NCI-H1930 (cell line): Measurements from ENCODE around the gene TOP2B.
A peak's percentile ranks its signal among the peaks of the same experiment; 100 is the strongest.

Experiments used
- DNase-seq, 2 experiments: peaks; one replicate each; lab custom pipeline; 2025; lab: John Stamatoyannopoulos, UW

The TOP2B gene

DNA sequence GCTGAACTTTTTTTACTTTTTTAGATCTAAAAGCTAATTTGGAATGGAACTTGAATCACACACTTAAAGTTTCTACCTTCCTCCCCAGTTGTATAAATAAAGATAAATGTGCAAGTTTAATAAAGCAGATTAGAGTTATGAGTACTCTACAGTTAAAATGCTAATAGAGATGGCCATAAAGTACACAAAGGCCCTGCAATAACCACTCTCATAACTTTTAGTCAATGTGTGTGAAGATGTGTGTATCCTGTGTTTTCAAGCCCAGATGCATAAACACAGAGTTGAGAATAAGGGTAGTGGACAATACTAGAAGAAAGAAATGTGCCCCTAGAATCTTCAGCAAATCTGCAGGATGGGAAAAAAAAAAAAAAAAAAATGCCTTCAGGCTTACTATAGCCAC lies 45.3 kb downstream of the TOP2B start:
- DNase-seq, result no peak

DNA sequence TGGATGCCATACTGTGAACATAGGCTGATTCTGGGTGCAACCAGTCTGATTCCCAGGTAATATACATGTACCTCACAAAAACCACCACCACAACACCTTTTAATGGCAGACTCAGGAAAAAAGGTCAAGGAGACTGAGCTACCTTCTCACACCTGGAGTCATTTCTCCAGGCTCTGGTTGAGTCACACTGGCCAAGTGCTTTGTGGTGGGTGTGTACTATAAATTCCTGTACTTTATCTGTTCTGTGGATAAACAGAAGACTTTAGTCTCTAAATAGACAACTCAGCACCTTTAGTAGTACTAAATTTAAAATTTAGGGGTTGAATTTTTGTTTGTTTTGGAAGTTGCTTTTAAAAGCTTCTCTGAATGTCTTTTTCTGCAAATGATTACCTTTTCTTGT lies 46.7 kb downstream of the TOP2B start:
- no peak for DNase-seq

DNA sequence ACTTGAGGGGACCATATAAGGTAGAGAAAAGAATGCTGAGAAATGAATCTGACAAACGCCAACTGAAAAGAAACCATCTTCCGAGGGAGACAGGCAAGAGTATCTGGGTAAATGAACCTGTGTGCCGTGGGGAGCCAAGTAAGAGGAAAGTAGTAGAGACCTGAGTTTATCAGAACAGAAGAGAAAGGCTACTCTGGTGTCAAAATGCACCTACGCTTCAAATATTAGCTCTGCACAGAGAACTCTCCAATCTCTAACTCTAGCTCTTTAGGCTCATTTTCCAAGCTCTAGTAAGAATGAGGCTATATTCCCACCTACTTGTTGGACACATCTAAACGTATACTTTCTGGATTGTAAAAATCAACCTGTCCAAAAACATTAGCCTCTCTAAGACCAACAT lies 53.5 kb downstream of the TOP2B start:
- DNase-seq, result no peak

DNA sequence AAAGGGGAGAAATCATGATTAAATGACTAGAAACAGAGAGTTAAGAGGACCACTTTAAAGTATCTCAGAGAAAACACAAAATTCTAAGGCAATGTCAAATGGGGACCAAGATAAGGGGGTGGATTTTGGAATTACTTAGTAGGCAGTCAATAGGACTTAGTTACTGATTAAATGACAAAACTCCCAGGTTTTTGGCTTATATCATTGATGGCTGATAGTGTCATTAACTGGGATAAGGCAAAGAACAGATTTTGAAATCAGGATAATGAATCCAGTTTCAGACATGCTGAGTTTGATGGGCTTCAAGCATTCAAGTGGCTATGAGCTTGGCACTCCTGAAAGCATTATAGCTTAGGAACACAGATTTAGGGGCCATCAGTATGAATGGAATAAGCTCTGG lies 53.9 kb downstream of the TOP2B start:
- DNase-seq, result no peak

DNA sequence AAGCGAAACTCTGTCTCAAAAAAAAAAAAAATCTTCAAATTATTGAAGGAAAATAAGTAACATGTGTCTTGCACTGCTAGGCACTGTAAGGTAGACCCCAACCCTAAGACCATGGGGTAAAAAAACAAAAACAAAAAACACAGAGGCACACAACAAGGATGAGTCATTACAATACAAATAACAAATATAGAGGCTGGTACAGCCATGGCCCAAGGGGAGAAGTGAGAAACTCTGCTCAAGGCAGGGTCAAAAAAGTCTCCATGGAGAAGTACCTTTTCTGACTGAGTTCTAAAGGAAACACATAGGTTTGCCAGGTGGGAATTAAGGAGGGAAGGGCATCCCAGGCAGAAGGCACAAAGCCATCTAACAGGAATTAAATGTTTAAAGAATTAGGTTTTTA lies 54.5 kb downstream of the TOP2B start:
- no peak for DNase-seq

DNA sequence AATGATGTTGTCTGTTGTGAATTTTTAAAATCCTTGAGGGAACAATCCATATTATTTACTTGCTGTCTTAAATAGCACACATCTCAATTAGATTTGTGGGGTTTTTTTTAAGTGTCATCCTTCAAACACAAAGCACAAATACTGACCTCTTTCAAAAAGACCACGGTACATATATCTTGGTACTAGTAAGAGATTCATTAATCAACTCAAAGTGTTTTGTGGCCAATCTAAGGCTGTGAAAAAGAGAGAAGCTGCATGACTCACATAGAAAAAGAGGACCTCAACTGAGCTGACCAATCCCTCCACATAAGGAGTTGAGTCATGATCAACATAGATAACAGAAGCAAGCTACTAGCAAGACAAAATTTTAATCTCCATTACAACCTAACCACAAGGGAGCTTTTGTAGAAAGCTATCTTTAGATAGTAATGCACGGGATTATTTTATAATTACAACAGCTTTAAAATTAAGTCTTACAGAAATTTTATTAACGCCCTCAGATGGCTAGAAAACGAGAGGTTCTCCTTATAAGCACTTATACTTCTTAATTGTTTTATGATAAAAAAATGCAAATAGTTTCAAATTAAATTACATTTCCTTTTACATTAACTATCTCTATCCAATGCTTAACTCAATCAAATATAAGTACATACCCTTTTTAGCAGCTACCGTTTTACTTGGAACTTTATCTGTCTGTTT lies 60.5 kb downstream of the TOP2B start:
- no peak for DNase-seq

DNA sequence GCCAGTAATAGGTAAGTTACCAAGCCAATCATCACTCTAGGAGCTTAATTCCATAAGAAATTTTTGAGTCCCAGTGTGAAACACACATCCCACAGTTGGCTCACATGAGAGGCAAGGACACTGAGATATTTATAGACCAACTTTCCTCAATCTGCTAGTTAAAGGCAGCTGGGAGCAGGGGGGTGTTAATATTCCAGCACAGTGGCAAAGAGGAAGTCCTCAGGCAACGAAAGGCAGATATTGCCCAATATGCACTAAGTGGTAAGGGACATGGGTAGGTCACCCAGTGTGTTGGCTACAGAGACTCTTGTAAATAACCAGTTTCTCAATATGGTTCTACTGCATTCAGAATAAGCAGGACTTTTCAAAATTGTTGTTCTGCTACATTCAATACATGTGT lies 61.0 kb downstream of the TOP2B start:
- no peak for DNase-seq

DNA sequence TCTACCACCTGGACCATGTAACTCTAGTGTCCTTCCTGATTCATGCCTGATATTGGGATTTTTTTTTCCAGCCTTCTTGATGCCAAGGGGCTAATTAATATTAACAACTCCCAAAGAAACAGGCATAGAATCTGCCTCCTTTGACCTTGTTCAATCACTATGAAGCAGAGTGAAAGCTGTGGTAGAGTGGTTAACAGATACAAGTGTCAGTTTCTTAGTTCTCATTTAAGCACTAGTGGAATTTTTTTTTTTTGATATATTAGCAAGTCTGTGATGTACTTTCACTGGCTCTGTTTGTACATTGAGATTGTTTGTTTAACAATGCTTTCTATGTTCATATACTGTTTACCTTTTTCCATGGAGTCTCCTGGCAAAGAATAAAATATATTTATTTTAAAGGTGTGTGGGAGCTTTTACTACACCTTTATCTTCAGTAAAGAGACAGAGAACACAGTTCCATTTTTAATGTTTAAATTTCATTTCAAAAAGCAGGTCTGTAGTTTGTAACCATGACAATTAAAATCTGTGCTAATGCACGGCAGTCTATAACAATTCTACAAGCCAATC lies 67.1 kb downstream of the TOP2B start:
- DNase-seq, result no peak

DNA sequence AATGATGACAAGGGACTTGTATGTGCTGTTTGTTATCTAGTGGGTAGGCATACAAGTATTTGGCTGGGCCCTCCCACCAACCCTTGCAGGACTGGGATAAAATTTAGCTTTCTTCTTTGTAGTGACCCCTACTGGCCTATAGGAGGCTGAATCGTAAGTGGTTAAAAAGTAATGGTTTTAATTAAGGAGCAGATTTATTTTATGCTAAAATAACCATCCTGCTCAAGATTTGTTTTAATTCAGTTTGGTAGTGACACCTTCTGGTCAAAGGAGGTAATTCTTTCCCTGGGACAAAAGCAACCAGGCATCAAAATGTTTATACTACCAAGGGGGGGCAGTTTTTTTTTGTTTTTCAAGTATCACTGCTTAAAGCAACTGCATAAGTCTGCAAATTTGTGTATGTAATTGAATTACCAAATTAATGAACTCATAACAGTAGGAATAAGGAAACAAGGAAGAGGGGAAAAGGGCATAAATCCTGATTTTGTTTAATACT lies 70.7 kb downstream of the TOP2B start:
- peak in 1 of 2 experiments; percentile 1 for DNase-seq

DNA sequence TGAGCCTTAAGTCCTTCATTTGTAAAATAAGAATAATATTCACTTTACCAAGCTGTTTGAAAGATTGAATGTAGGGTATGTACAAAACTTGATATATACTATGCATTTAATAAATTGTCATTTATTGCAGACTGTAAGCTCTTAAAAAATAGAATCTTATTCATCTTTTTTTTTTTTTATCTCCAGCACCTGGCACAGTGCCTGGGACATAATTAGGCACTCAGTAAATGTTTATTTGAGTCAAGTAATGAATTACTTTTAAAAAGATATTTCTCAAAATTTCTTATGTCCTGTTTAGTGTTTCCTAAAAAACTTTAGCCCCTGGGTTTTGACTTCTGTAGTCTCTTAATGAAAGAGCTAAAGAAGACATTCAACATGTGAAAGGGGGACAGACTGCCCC lies 71.7 kb downstream of the TOP2B start:
- DNase-seq, result no peak

DNA sequence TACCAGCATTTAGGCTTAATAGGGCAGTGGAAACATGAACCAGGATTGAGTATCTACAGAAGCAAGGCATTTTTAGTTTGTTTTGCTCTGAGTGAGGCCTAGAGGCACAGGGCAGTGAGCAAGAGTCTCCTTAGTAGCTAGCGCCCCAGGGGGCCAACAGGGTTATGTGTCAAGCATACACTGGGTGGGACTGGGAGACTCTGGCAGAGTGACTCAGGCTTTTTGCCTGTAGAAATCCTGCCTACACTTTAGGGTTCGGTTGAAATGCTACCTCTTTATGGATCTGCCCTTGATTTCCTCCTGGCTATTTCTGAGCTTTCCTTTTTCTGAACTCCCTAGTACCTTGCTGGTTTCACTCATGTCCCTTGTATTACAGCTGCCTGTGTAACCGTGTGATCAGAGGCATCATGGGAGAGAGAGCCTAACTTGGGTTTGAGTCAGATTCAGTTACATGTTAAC lies 72.2 kb downstream of the TOP2B start:
- DNase-seq, result no peak

DNA sequence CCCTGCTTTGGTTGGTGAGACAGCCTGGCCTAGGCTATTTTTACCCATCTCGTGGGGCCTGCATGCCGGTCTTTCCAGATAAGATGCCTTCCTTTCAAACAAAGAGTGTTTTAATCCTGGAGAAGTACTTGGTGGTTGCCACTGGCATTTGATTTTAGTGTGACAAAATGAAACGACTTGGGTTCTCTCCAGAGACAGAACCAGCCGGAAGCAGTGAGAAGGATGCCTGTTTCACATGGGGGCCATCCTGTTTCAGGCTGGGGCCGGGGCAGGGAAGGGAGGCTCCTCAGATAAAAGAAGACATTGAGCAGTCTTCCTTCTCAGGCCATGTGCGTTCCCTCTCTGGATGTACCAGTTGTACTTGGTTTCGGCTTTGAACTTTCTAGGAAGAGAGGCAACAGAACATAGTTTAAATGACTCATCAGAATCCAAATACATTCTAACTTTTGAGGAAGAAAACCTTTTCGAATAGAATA lies 74.9 kb downstream of the TOP2B start:
- DNase-seq, result no peak

DNA sequence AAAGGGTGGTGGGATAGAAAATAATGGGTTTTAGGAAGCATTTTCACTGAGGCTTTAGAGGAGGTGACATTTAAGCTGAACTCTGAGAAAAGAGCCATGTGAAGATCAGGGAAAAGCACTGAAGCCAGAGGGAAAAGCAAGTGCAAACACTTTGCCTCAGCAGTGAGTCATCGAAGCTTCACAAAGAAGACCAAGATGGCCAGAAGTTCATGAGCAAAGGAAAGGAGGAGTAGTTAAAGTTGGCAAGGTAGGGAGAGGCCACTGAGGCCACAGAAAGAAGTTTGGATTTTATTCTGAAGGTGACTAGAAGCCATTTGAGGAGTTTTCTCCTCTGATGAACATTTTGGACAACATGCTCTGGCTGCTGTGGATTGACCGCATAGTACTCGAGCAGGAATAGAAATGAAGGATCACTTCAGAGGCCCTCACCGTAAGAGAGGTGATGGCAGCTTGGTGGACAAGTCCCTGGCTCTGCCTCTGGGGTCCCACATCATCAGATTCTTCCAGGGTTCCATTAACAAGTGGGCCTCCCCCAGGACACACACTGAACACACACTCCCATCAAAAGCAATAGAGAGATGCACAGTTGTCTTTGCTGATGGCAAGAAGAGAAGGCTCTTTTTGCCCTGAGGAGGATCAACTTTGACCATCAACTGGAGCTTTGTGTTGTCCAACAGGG lies 75.5 kb downstream of the TOP2B start:
- DNase-seq, result no peak

DNA sequence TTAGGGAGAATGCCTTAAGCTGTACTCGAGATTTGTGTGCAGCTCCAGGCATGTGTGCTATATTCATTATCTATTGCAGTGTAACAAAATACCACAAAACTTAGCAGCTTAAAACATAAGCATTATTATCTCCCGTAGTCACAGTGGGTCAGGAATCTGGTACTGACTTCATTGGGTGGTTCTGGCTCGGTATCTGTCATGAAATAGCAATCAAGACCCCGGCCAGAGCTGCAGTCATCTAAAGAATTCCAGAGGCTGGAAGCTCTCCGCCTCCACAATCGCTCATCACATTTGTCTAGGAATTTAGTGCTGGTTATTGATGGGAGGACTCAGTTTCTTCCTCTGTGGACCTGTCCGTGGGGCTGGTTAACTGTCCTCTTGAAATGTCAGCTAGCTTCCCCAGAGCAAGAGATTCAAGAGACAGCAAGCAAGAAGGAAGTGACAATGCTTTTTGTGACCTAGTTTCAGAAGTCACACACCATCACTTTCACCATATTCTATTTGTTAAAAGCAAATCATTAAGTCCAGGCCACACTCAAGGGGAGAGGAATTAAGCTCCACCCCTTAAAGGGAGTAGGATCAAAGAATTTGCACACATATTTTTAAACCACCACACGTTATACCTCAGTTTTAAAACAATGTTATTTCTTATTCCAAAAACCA lies 76.1 kb downstream of the TOP2B start:
- no peak for DNase-seq

DNA sequence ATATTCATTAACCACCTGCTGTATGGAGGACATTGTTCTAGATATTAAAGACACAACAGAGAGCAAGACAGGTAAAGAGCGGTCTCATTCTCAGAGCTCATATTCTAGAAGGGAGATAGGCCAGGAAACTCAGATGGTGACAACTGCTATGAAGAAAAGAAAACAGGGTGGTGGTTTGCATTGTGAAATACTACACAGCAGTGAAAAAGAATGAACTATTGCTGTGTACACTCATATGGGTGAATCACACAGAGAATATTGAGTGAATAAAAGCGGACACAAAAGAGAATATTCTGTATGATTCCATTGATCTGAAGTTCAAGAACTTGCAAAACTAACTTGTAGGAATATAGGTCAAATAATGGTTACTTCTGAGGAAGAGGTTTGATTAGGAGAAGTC lies 76.7 kb downstream of the TOP2B start:
- no peak for DNase-seq

DNA sequence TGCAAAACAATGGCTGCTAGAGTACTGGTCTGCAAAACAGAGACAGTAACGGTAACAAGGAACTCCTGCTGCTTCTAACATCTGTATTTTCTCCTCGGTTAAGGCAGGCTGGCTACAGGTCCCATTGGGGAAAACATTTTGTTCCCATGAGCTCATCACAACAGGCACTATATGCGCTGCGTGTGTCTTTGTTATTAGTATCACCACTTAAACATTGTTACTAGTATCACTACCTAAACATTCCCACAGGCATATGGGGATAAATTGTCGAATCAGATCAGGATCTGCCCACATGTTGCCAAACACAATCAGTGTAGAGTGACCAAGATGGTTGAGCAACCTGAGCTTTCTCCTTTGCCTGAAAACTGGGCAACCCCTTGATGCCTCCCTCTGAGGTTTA lies 77.2 kb downstream of the TOP2B start:
- no peak for DNase-seq

DNA sequence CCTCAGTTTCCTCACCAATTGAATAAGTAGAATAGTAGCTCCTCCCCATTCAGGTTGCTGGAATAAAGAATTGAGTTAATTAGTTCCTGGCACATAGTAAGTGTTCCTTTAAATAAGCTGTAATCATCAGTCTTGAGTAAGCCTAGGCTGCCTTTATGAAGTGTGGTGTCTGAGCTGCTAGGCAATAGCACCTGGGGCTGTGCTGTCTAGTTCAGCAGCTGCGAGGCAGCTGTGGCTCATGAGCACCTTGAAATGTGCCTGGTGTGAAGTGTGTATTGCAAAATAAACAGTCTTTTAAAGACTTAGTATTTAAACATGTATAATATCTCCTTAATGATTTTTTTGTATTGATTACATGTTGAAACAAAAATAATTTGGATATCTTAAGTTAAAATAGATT lies 77.6 kb downstream of the TOP2B start:
- no peak for DNase-seq

DNA sequence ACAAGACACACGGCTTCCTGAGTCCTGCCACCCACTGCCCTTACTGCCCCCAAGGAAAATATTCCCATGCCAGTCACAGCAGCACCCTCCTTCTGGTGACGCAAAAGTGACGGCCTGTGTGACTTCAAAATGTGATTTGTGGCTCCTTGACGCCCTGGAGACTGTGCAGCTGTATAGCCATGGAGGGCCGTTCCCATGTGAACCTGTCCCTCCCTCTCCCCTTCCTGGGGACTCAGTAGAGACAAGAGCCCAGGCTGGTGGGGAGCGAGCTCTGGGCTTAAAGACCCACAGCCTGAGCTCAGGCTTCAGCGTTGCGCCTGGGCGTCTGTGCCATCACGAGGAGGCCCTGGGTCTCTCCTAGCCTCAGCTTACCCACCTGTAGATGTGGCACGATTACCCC lies 78.2 kb downstream of the TOP2B start:
- no peak for DNase-seq

DNA sequence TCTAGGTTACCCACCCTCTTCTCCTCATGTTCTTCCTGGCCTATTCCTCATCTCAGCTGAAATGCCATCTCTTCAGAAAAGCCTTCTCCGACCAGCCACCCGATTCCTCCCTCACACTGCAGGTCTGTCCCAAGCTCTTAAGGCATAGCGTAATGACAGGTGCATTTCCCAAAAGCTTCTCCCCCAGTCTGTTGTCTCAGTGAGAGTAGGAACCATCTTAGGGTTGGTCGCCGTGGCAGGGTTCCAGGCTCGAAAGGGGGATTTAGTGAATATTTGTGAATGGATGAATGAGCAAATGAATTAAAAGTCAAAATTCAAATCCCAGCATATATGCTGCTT lies 78.6 kb downstream of the TOP2B start:
- DNase-seq, result no peak

DNA sequence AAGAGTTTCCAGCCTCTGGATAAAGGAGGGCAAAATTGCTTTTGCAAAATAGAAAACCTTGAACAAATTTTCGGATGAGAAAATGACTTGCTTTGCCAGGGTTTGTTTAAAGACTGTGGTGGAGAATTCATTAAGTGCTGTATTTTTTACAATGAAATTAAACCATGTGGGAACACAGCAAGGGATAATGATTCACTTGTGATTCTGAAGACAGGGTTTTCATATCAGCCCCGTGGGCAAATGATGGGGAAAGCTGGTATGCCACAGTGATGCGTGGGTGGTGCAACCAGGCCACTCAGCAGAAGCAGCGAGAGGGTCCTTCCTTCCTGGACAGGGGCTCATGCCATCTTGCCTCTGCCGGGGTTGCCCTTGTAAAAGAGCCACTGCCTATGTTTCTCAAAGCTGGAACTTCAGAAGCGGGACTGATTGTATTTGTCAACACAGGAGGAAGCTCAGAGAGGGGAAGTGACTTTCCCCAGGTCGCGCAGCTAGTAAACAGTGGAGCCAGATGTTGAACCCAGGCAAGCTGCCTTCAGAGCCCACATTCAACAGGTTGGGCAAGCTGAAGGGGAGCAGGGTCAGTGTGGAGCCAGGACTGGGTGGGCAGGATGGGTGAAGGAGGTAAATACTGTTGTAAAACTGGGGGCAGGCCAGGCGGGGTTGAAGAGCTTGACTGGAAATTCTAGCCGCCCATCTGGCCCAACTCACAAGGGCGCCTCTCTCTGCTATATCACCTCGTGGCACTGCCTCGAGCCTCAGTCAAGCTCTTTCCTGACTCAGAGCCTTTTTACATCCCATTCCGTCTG lies 79.1 kb downstream of the TOP2B start:
- no peak for DNase-seq

DNA sequence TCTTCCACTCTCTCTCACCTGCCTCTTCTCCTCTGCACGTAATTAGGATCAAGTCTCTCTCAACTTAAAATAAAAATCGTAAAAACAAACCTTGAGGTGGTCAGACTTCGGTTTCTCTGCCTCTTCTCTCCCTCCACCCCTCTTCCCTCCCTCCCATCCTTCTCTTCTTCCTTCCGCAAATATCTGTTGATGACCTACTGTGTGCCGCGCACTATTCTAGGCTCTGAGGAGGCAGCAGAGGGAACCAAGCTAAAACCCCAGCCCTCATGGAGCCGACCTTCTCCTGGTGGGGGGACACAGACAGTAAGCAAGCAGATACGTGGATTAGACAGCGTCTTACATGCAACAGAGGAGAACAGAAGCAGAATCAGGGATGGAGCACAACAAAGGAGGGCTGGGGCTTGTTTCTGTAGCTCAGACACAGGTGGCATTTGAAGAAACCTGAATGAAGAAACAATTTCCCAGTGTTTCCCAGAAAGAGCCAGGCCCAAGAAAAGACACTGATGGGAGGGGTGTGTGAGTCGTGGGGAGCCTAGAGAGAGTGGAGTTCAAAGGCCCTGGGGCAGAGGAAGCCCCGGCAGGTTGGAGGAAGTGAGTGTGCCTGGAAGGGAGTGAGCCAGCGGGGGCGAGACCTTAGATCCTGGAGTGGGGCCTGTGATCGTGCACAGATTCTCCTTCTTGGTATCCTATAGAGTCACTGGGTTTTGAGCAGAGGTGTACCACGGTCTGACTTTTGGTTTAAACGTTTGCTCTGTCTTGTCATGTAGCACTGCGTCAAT lies 80.5 kb downstream of the TOP2B start:
- DNase-seq, result no peak
